Endothelial cell of umbilical vein (primary cell): ENCODE data around the gene FBN3.

Source experiments
- EZH2 ChIP-seq: IDR thresholded peaks from 2 replicates; pipeline ENCODE4 v1.6.1; 2012; ENCODE audit warnings: borderline replicate concordance, low read depth, mild to moderate bottlenecking, moderate library complexity, low read length, inconsistent platforms; ENCODE audit not compliant: severe bottlenecking
- FOS ChIP-seq: IDR thresholded peaks from 2 replicates; pipeline ENCODE4 v1.6.1; 2011; ENCODE audit warnings: mild to moderate bottlenecking, low read length, moderate library complexity, borderline replicate concordance; ENCODE audit not compliant: insufficient read depth
- JUN ChIP-seq: IDR thresholded peaks from 2 replicates; pipeline ENCODE4 v1.6.1; 2011; ENCODE audit warnings: borderline replicate concordance, low read depth; ENCODE audit not compliant: insufficient read length, insufficient read depth
- MAX ChIP-seq: IDR thresholded peaks from 2 replicates; pipeline ENCODE4 v1.6.1; 2011; ENCODE audit not compliant: insufficient read depth, insufficient read length
- MYC ChIP-seq: IDR thresholded peaks from one replicate; pipeline ENCODE4 v1.6.1; 2011; ENCODE audit warnings: mild to moderate bottlenecking, low read depth, low read length
- POLR2A ChIP-seq: IDR thresholded peaks from 2 replicates; pipeline ENCODE4 v1.6.1; 2012; ENCODE audit warnings: low read depth, mild to moderate bottlenecking, control low read depth, low read length
- POLR2AphosphoS5 ChIP-seq: IDR thresholded peaks from 2 replicates; pipeline ENCODE4 v1.6.1; 2012; ENCODE audit warnings: low read depth, mild to moderate bottlenecking, control low read depth, low read length, moderate library complexity; ENCODE audit not compliant: insufficient read depth
- TF ChIP-seq, protein P1 (sequence below), 2 donors: IDR thresholded peaks; 1 replicate in 1 of 2; 2 replicates in 1 of 2; pipeline ENCODE4 v1.5.1; 2011; ENCODE audit warnings: low read length in 2 of 2, mild to moderate bottlenecking in 2 of 2, moderate library complexity in 2 of 2, control low read depth in 1 of 2, inconsistent platforms in 1 of 2, low read depth in 1 of 2; ENCODE audit not compliant: insufficient read depth in 1 of 2; ENCODE audit errors: extremely low read depth in 1 of 2

GRCh38 chr19:8113017-8113416 is 36.4 kb downstream of the FBN3 start:
- TF ChIP-seq POLR2AphosphoS5 (no peak), MYC (no peak), POLR2A (no peak), EZH2 (no peak), MAX (no peak), FOS (no peak), JUN (no peak)
- TF ChIP-seq, protein P1, sequence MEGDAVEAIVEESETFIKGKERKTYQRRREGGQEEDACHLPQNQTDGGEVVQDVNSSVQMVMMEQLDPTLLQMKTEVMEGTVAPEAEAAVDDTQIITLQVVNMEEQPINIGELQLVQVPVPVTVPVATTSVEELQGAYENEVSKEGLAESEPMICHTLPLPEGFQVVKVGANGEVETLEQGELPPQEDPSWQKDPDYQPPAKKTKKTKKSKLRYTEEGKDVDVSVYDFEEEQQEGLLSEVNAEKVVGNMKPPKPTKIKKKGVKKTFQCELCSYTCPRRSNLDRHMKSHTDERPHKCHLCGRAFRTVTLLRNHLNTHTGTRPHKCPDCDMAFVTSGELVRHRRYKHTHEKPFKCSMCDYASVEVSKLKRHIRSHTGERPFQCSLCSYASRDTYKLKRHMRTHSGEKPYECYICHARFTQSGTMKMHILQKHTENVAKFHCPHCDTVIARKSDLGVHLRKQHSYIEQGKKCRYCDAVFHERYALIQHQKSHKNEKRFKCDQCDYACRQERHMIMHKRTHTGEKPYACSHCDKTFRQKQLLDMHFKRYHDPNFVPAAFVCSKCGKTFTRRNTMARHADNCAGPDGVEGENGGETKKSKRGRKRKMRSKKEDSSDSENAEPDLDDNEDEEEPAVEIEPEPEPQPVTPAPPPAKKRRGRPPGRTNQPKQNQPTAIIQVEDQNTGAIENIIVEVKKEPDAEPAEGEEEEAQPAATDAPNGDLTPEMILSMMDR (IDR thresholded peaks at IDR 0.05; ENCODE audit: extremely low read depth in 1 of 2, insufficient read depth in 1 of 2, low read depth in 1 of 2, low read length in 2 of 2), result no peak
